GM12801 (cell line): ENCODE data around the gene CFAP73.

Experiments
- CTCF ChIP-seq: IDR thresholded peaks from one replicate; pipeline ENCODE4 v1.5.1; 2011; ENCODE audit warnings: control low read depth; ENCODE audit not compliant: insufficient read length; ENCODE audit errors: extremely low read depth

Gene CFAP73

GRCh38 chr12:113158439-113159203, 9.1 kb downstream of the CFAP73 start:
- no peak for TF ChIP-seq CTCF

GRCh38 chr12:113159937-113160336, 10.4 kb downstream of the CFAP73 start:
- no peak for TF ChIP-seq CTCF

GRCh38 chr12:113161415-113162016, 12.0 kb downstream of the CFAP73 start:
- no peak for TF ChIP-seq CTCF

- TF ChIP-seq CTCF, result no peak
Measured at GRCh38 chr12:113162102-113163029, 12.8 kb downstream of the CFAP73 start.

GRCh38 chr12:113163030-113163360, 13.5 kb downstream of the CFAP73 start:
- no peak for TF ChIP-seq CTCF

- TF ChIP-seq CTCF, result no peak
Measured at GRCh38 chr12:113164014-113164413, 14.5 kb downstream of the CFAP73 start.
